Measurements from ENCODE around the gene TMEM134.

Gene TMEM134

DNA sequence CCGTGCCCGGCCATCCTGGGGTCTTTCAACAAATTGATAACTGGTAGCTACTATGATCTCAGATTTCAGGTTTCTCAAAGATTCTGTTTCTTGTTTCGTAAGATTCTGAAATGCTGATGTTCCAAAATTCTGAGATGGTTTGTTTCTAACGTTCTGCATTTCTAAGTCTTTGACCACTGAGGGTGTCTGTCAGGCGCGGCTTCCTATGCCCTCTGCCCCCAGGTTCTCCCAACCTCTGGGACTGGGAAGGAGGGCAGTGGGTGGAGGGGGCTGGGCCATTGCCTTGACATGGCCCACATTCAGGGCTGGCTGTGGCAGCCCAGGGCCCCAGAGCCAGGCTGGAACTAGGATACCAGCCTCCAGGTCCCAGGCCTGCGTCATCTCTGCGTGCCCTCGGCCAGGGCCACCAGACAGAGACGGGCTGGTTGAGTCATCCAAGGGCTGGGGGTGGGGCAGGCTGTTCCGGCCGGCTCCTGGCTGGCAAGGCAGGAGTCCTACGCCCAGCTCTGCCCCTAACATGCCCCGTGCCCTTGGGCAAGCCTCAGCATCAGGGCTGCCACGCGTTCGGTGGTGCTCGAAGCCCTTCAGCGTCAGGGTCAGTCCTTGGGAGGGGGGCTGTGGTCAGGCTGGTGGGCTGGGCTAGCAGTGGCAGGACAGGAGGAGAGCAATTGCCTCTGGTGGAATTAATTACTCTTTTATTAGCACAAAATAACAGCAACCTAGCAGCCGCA is 5.2 kb downstream of the TMEM134 start:
- in situ Hi-C loops (cut with MboI; ENCODE audit: low sequenced_read_pairs): no loop called here

GRCh38 chr11:67463186-67463585 is 5.9 kb downstream of the TMEM134 start:
- in situ Hi-C loops (cut with MboI; ENCODE audit: low sequenced_read_pairs): no loop called here

- in situ Hi-C loops (cut with MboI; ENCODE audit: low sequenced_read_pairs): no loop called here
Observed at GRCh38 chr11:67458266-67458665, 10.8 kb downstream of the TMEM134 start.

GRCh38 chr11:67457453-67457852 is 11.6 kb downstream of the TMEM134 start:
- in situ Hi-C loops (cut with MboI; ENCODE audit: low sequenced_read_pairs): no loop called here

DNA sequence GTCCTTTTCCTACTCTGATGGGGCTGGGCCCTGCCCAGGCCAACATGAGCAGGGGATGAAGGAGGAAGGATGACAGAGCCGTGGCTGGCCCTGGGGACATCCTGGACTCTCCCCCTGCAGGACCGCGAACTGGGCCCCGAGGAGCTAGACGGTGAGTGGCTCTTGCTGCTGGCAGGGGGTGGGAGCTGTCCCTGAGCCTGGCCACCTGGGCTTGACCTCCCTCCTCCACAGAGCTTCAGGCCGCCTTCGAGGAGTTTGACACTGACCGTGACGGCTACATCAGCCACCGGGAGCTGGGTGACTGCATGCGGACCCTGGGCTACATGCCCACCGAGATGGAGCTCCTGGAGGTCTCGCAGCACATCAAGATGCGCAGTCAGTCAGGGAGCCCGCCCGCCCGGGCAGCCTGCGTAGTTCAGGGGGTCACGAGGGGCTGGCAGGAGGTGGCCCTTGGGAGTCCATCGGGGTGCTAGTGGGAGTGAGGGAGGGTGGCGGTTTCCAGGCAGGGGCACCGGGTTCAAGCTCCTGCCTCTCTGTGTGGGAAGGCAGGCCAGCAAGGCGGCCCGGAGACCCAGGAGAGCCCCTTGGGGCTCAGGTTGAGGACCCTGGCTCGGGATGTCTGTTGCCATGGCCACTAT is 12.9 kb downstream of the TMEM134 start:
- in situ Hi-C loops (cut with MboI; ENCODE audit: low sequenced_read_pairs): no loop called here

DNA sequence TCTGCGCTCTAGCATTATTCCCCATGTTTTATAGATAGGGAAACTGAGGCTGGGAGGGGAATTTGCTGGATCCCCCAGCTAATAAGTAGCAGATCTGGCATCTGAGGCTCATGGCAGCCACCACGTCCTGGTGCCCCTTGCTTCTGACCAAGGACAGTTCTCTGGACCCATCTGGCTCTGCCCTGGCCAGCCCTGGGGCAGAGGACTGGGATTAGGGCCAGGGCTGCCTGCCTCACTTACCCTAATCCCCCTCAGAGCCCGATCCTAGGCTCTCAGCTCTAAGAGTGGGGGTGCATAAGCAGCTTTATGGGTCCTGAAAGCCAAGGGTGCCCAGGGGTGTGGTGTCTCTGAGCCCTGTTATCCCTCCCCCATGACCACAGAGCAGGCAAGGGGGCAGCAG is 14.0 kb downstream of the TMEM134 start, which contains the start of gene CABP4:
Gene CABP4, plus strand, starts transcription at position 301 of the 400 bp plus-strand sequence. Its CDS starts 70 bp downstream, at position 371.
- in situ Hi-C loops (cut with MboI; ENCODE audit: low sequenced_read_pairs): no loop called here

- in situ Hi-C loops (cut with MboI; ENCODE audit: low sequenced_read_pairs): no loop called here
Observed at GRCh38 chr11:67453816-67454732, 15.0 kb downstream of the TMEM134 start.

DNA sequence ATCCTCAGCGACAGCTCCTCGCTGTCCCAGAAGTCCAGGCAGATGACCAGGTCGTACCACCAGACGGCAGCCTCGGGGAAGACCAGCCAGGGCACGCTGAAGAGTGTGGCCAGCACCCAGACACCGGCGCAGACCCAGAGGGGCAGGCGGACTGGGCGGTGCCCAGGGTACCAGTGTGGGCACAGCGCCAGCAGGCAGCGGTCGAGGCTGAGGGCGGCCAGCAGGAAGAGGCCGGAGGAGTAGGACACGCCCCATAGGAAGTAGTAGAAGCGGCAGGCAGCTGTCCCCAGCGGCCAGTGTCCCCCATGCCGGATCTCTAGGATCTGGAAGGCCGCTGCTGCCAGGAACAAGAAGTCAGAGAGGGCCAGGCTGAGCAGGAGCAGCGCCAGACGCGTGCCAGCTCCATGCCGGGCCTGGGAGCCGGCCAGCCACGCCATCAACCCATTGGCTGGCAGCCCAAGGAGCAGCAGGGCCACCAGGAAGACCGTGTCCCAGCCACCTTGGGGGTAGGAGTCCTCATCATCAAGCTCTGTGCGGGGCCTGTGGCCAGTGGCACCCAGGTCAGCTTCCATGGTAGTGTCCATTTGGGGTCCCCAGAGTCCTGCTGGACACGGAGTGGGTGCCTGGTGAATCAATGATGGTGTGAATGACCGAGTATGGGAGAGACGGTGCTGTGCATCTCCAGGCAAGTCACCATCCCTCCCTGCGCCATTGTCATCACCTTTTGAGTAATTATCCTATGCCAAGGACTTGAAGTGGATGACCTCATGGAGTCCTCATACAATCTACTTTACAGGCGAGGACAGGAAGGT is 16.7 kb downstream of the TMEM134 start, which contains the start of gene GPR152:
Gene GPR152, minus strand, starts transcription at position 589 of the 812 bp plus-strand sequence. Its CDS starts 5 bp downstream, at position 584.
- in situ Hi-C loops (cut with MboI; ENCODE audit: low sequenced_read_pairs): no loop called here

DNA sequence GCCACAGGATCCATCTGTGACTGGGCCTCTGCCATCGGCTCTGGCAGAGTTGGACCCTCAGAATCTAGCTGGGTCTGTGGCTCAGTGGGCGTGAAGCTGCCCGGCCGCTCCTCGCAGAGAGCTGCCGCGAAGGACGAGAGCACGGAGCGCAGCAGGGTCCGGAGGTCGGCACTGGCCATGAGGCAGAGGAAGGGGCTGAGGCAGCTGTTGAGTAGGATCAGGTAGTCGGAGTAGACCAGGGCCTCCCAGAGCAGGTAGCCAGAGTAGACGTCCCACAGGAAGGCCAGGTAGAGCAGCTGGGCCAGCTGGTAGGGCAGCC is 17.4 kb downstream of the TMEM134 start:
- in situ Hi-C loops (cut with MboI; ENCODE audit: low sequenced_read_pairs): no loop called here

DNA sequence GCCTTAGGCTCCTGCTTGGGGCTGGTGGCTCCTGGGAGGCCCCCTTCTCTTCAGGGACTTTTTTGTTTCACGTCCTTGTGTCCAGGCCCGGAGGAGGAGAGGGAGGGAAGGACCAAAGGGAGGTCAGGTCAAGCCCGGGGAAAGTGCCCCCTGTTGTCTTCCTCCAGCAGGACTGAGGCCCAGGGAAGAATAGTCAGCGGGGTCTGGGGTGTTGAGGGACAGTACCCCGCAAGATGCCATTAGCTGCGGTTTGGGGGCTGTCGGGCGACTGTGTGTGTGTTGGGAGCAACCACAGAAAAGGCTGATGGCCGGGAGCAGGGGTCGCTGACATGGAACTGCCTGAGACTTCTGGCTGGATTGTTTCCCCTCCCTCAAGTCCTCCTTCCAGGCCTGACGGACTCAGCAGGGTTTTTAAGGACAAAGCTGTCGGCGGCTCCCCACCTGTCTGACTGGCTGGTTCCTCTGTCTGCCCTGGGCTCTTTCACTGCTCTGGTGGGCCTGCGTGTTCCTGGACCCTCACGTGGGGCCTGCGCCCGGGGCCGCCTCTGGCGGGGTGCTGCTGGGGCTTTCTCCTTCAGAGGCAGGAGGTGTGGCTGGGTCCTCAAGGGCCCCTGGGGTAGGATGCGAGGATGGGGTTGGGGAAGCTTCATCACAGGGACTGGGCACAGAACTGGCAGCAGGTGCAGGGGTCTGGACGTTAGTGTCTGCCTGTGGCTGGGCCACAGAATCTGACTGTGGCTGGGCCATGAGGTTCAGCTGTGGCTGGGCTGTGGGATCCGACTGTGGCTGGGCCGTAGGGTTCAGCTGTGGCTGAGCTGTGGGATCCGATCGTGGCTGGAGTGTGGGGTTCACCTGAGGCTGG is 18.0 kb downstream of the TMEM134 start:
- in situ Hi-C loops (cut with MboI; ENCODE audit: low sequenced_read_pairs): no loop called here

- in situ Hi-C loops (cut with MboI; ENCODE audit: low sequenced_read_pairs): no loop called here
Observed at GRCh38 chr11:67449116-67449844, 19.8 kb downstream of the TMEM134 start.

DNA sequence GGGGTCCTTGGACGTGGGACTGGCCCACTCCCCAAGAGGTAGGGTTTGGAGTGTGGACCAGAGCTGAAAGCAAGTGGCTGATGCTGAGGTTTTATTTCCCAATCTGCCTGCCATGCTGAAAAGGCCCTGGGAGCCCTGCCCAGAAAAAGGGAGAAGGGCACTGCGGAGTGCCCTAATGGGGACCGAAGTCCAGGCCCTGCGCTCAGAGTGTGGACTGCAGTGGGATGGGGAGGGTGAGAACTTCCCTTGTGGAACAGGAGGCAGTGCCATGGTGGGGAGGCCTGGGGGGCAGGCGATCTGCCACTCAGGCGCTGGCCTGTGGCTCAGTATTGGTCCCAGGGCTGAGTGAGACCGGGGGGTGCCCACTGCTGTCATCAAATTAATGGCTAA is 20.8 kb downstream of the TMEM134 start:
- in situ Hi-C loops (cut with MboI; ENCODE audit: low sequenced_read_pairs): no loop called here

DNA sequence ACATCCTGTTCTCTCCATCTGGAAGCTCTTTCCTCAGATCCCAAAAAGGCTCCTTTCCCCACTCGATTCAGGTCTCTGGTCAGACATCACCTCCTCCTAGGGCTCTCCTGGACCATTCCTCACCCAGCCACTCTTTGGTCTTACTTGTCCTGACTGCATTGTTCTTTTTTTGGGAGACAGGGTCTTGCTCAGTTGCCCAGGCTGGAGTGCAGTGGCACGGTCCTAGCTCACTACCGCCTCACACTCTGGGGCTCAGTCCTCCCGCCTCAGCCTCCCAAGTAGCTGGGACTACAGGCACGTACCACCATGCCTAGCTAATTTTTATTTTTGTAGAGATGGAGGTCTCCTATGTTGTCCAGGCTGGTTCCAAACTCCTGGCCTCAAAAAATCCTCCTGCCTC is 23.5 kb downstream of the TMEM134 start:
- in situ Hi-C loops (cut with MboI; ENCODE audit: low sequenced_read_pairs): no loop called here

DNA sequence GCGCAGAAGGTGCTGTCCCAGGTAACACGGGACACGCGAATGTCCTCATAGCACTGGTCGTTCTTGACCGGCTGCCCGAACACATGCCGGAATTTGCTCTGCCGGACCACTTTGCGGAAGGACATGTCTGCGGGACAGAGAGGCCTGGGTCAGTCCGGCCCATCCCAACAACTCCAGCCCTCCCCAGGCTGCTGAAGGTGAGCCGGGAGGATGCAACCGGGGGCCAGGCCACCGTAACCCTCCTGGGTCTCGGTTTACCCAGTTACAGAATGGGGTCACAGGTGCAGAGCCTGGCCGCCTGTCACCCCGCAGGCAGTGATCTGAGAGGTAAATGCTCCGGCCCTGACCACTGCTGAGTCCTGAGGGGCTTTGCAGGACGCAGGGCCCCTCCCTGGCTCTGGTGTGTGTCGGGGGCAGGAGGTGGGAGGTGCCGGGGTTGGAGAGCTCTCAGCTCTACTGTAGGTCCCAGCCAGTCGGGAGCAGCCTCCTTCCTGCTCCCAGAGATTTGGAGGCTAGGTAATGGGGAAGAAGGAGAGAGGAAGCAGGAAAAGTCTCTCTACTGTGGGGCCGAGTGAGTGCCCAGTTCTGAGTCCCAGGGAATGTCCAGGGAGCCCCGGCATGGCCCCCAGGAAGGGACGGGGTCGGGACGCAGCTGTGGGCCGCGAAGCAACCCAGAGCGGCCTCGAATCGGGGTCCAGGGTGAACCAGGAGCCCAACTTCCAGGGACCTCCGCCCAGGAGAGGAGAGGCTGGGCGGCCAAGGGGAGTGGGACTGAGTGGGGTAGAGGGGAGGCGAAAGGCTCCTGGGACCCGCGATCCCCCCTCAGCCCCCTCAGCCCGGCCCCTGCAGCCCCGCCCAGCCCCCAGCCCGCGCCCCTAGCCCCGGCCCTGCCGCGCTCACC is 26.3 kb downstream of the TMEM134 start:
- in situ Hi-C loops (cut with MboI; ENCODE audit: low sequenced_read_pairs): no loop called here

GRCh38 chr11:67441731-67442351 is 27.2 kb downstream of the TMEM134 start:
- in situ Hi-C loops (cut with MboI; ENCODE audit: low sequenced_read_pairs): no loop called here

- in situ Hi-C loops (cut with MboI; ENCODE audit: low sequenced_read_pairs): no loop called here
Observed at GRCh38 chr11:67441098-67441563, 27.9 kb downstream of the TMEM134 start.
